RPMI7951 (cell line): ENCODE data around the gene PRTG. TPM values are rescaled to one million over a fixed set of nuclear protein-coding genes. Genes with fewer than 3 reads are reported as not detected.
"Not testable (repeated sequence)": the region's sequence is repeated elsewhere in the genome, so short reads cannot be mapped to it uniquely, and the experiment has no call there.

Experiments
- DNase-seq: peaks from one replicate; pipeline ENCODE4 v3.0.0-alpha.2; 2012; ENCODE audit warnings: low read depth
- total RNA-seq: library from RNA; depleted of rRNA; stranded (reverse); fragments of >200 nt; shearing (Covaris generic); gene quantifications from 2 replicates; pipeline ENCODE4 v1.2.3, GENCODE V29; 2014

The PRTG gene
- total RNA-seq, 1 experiment from 2014 or later = 3.8 TPM

GRCh38 chr15:55630858-55631257, 112.1 kb downstream of the PRTG start:
- DNase-seq = no peak

- DNase-seq = no peak
Observed at GRCh38 chr15:55628369-55628730, 114.6 kb downstream of the PRTG start.

GRCh38 chr15:55627730-55628368, 115.1 kb downstream of the PRTG start:
- DNase-seq = peak; percentile 83

- DNase-seq = no peak
Observed at GRCh38 chr15:55619783-55620182, 123.2 kb downstream of the PRTG start.

- DNase-seq = no peak
Observed at GRCh38 chr15:55618387-55618786, 124.6 kb downstream of the PRTG start.

GRCh38 chr15:55615445-55615844, 127.5 kb downstream of the PRTG start:
- no peak for DNase-seq

- DNase-seq = no peak
Observed at GRCh38 chr15:55613727-55614126, 129.2 kb downstream of the PRTG start.

- DNase-seq = no peak
Observed at GRCh38 chr15:55606214-55606613, 136.7 kb downstream of the PRTG start.

- DNase-seq = no peak
Observed at GRCh38 chr15:55601374-55601773, 141.6 kb downstream of the PRTG start.

GRCh38 chr15:55599439-55599838, 143.5 kb downstream of the PRTG start:
- DNase-seq = no peak

GRCh38 chr15:55593019-55593418, 149.9 kb downstream of the PRTG start:
- not testable (repeated sequence) for DNase-seq

GRCh38 chr15:55590788-55591187, 152.2 kb downstream of the PRTG start:
- DNase-seq = no peak

GRCh38 chr15:55589287-55589686, 153.7 kb downstream of the PRTG start:
- DNase-seq = no peak

- DNase-seq = no peak
Observed at GRCh38 chr15:55588815-55589115, 154.2 kb downstream of the PRTG start.

- peak; percentile 74 for DNase-seq
Observed at GRCh38 chr15:55588070-55588814, 154.7 kb downstream of the PRTG start, which contains the start of gene PYGO1. TSS of gene PYGO1 (minus strand) at chr15:55588345. CDS start at chr15:55587883, 462 bp downstream.

GRCh38 chr15:55587321-55588069, 155.5 kb downstream of the PRTG start:
- DNase-seq = peak; percentile 70

GRCh38 chr15:55586808-55587207, 156.1 kb downstream of the PRTG start:
- DNase-seq = no peak

GRCh38 chr15:55576943-55577342, 166.0 kb downstream of the PRTG start:
- no peak for DNase-seq

- no peak for DNase-seq
Observed at GRCh38 chr15:55574096-55574495, 168.9 kb downstream of the PRTG start.

GRCh38 chr15:55573224-55573623, 169.7 kb downstream of the PRTG start:
- no peak for DNase-seq

- no peak for DNase-seq
Observed at GRCh38 chr15:55564347-55565145, 178.4 kb downstream of the PRTG start.

- DNase-seq = no peak
Observed at GRCh38 chr15:55562601-55563000, 180.4 kb downstream of the PRTG start.
